SK-N-MC (cell line): ENCODE measurements around the gene CMPK1.

Experiments
- DNase-seq: peaks from one replicate; pipeline ENCODE4 v3.0.0-alpha.2; 2011; ENCODE audit warnings: low read depth, low spot score
- H3K27ac ChIP-seq: fragments of 200-600 bp; sonication (generic); 2 replicates; pipeline ENCODE4 v1.5.1; 2016; ENCODE audit warnings: mixed run types
- H3K36me3 ChIP-seq: fragments of 200-600 bp; sonication (generic); 2 replicates; pipeline ENCODE4 v1.6.1; 2017; ENCODE audit warnings: antibody characterized with exemption, low read length, mixed read lengths; ENCODE audit not compliant: insufficient read depth
- H3K4me3 ChIP-seq: fragments of 200-600 bp; sonication (generic); 2 replicates; pipeline ENCODE4 v1.5.1; 2016
- H3K9ac ChIP-seq: fragments of 200-600 bp; sonication (generic); 2 replicates; pipeline ENCODE4 v1.8.0; 2017; ENCODE audit warnings: mixed run types, mixed read lengths; ENCODE audit not compliant: insufficient read length
- H3K9me3 ChIP-seq: fragments of 200-600 bp; sonication (generic); 2 replicates; pipeline ENCODE4 v1.6.1; 2017; ENCODE audit warnings: low read depth, mild to moderate bottlenecking, antibody characterized with exemption, low read length, moderate library complexity, mixed read lengths
- EZH2 ChIP-seq: fragments of 200-600 bp; sonication (generic); IDR thresholded peaks from one replicate; pipeline ENCODE4 v1.6.1; 2017; ENCODE audit warnings: antibody characterized with exemption
- FOXP2 ChIP-seq: optimal IDR thresholded peaks from 2 replicates; pipeline ENCODE3; 2011; ENCODE audit warnings: mild to moderate bottlenecking, moderate library complexity; ENCODE audit not compliant: insufficient read depth; ENCODE audit errors: extremely low read length, control extremely low read depth
- POLR2AphosphoS5 ChIP-seq: IDR thresholded peaks from 2 replicates; pipeline ENCODE4 v1.6.1; 2012; ENCODE audit warnings: mild to moderate bottlenecking, low read depth, low read length, borderline replicate concordance

Gene CMPK1

GRCh38 chr1:47409311-47410067, 75.9 kb downstream of the CMPK1 start:
- no peak for DNase-seq
- no peaks in the 10 kb centered on the region for H3K9me3 ChIP-seq
- TF ChIP-seq FOXP2 (no peak), EZH2 (no peak), POLR2AphosphoS5 (no peak)
- no peak overlapping the region for H3K27ac ChIP-seq
- no peaks in the 10 kb centered on the region for H3K36me3 ChIP-seq
- H3K4me3 ChIP-seq: no peak overlapping the region
- H3K9ac ChIP-seq: no peak overlapping the region

- Histone ChIP-seq H3K36me3 (no peaks in the 10 kb centered on the region), H3K27ac (no peak overlapping the region), H3K9me3 (no peaks in the 10 kb centered on the region), H3K4me3 (no peak overlapping the region), H3K9ac (no peak overlapping the region)
- TF ChIP-seq FOXP2: no peak
- TF ChIP-seq EZH2: no peak
- no peak for TF ChIP-seq POLR2AphosphoS5
- DNase-seq: no peak
Observed at GRCh38 chr1:47410068-47410455, 76.5 kb downstream of the CMPK1 start.

GRCh38 chr1:47411436-47411835, 77.8 kb downstream of the CMPK1 start:
- Histone ChIP-seq H3K9ac (no peak overlapping the region), H3K36me3 (no peaks in the 10 kb centered on the region), H3K9me3 (no peaks in the 10 kb centered on the region), H3K4me3 (no peak overlapping the region), H3K27ac (no peak overlapping the region)
- DNase-seq: no peak
- no peak for TF ChIP-seq FOXP2
- no peak for TF ChIP-seq EZH2
- no peak for TF ChIP-seq POLR2AphosphoS5

GRCh38 chr1:47412437-47412836, 78.8 kb downstream of the CMPK1 start:
- Histone ChIP-seq H3K9ac (no peak overlapping the region), H3K36me3 (no peaks in the 10 kb centered on the region), H3K27ac (no peak overlapping the region), H3K9me3 (no peaks in the 10 kb centered on the region), H3K4me3 (no peak overlapping the region)
- TF ChIP-seq POLR2AphosphoS5 (no peak), EZH2 (no peak), FOXP2 (no peak)
- DNase-seq: no peak

GRCh38 chr1:47415728-47416318, 82.2 kb downstream of the CMPK1 start, which contains the start of gene FOXE3:
Gene FOXE3 (plus strand): TSS chr1:47416285. CDS start chr1:47416316, 31 bp downstream.
- no peak for DNase-seq
- peak within 1 kb of the TSS; percentile 60 for H3K4me3 ChIP-seq
- no peaks in the 10 kb centered on the region for H3K36me3 ChIP-seq

GRCh38 chr1:47416319-47417169, 83.0 kb downstream of the CMPK1 start:
- DNase-seq: no peak
- Histone ChIP-seq H3K9me3 (no peaks in the 10 kb centered on the region), H3K4me3 (peak overlapping the region; percentile 60), H3K27ac (no peak overlapping the region), H3K9ac (no peak overlapping the region), H3K36me3 (no peaks in the 10 kb centered on the region)
- TF ChIP-seq EZH2: no peak
- no peak for TF ChIP-seq POLR2AphosphoS5
- no peak for TF ChIP-seq FOXP2

More at GRCh38 chr1:47415728-47416318, 82.2 kb downstream of the CMPK1 start, which contains the start of gene FOXE3:
- H3K9me3 ChIP-seq: no peaks in the 10 kb centered on the region
- H3K27ac ChIP-seq: no peak within 1 kb of the TSS
- no peak within 1 kb of the TSS for H3K9ac ChIP-seq
- TF ChIP-seq FOXP2 (no peak), EZH2 (no peak), POLR2AphosphoS5 (no peak)

- H3K27ac ChIP-seq: no peak overlapping the region
- H3K4me3 ChIP-seq: no peak overlapping the region
- no peaks in the 10 kb centered on the region for H3K9me3 ChIP-seq
- TF ChIP-seq FOXP2: no peak
- TF ChIP-seq EZH2: no peak
- no peak for TF ChIP-seq POLR2AphosphoS5
- DNase-seq: no peak
- H3K36me3 ChIP-seq: no peaks in the 10 kb centered on the region
- H3K9ac ChIP-seq: no peak overlapping the region
Observed at GRCh38 chr1:47417170-47418044, 83.8 kb downstream of the CMPK1 start.
